ENCODE measurements around the gene NPY4R2.
"Not testable (repeated sequence)": the region's sequence is repeated elsewhere in the genome, so short reads cannot be mapped to it uniquely, and the experiment has no call there.

Gene NPY4R2, protein sequence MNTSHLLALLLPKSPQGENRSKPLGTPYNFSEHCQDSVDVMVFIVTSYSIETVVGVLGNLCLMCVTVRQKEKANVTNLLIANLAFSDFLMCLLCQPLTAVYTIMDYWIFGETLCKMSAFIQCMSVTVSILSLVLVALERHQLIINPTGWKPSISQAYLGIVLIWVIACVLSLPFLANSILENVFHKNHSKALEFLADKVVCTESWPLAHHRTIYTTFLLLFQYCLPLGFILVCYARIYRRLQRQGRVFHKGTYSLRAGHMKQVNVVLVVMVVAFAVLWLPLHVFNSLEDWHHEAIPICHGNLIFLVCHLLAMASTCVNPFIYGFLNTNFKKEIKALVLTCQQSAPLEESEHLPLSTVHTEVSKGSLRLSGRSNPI
- total RNA-seq: 0 reads per million in 2 experiments

GRCh38 chr10:47918475-47918874 is at the start of gene NPY4R2:
Gene NPY4R2 (plus strand): TSS chr10:47918662. CDS start chr10:47921988, 3,326 bp downstream.
- DNase-seq (ENCODE audit: low read depth): not testable (repeated sequence)

- not testable (repeated sequence) for DNase-seq (ENCODE audit: low read depth)
Measured at GRCh38 chr10:47870887-47871286, 47.6 kb upstream of the NPY4R2 start.

GRCh38 chr10:47871485-47872180 is 46.8 kb upstream of the NPY4R2 start:
- DNase-seq (ENCODE audit: low read depth): not testable (repeated sequence)

DNA sequence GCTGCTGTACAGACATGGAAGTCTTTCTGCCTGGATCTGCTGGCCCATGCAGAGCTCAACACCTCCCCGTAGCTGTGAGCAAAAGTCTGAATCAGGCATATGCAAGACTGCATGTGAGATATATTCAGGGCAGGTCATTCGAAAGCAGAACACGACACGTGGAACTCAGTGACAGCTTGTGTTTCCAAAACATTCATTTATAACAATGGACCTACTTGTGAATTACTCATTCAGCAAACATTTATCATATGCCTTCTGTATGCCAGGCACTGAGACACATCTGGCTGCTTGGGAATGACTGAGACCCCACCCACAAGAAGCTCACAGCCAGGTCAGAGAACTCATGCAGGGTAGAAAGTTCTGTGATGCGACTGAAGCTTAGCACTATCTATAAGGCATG is 46.2 kb upstream of the NPY4R2 start:
- DNase-seq (ENCODE audit: low read depth): not testable (repeated sequence)

- DNase-seq (ENCODE audit: low read depth): not testable (repeated sequence)
Measured at GRCh38 chr10:47884239-47884638, 34.2 kb upstream of the NPY4R2 start.

DNA sequence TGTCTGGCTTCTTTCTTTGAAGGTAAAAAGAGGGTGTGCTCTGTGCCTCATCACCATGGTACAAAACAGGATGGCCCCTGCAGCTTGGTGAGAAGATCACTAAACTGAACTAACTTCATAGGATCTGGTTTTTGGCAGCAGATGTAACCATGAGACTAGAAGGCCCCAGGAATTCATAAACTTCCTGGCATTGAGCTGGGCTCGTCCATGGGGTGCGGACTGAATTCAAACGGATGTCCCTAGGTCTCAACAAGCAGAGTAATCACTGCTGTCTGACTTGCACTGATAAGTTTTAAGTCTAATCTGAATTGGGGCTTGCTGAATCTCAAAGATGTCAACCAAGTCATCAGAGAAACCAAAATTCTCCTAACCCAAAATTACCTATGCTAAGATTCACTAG is 33.5 kb upstream of the NPY4R2 start:
- not testable (repeated sequence) for DNase-seq (ENCODE audit: low read depth)

DNA sequence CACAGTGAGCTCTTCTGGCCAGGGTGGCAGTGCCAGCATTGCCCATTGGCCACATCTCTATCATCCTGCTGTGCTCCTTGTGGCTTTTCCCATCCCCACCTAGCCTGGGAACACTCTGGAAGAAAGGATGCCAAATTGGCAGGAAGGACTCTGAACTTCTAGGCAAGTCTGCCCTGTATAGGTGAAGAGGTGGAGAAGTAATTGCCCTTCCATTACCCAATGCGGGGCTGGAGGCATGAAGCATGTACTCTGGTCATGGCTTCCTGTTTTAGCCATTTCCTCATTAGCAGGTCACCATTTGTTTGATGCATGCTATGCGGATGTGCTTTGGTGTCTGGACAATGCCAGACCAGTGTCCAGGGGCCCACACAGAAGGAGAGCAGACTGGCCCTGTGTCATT is 32.1 kb upstream of the NPY4R2 start:
- not testable (repeated sequence) for DNase-seq (ENCODE audit: low read depth)

GRCh38 chr10:47886827-47887226 is 31.6 kb upstream of the NPY4R2 start:
- DNase-seq (ENCODE audit: low read depth): not testable (repeated sequence)

DNA sequence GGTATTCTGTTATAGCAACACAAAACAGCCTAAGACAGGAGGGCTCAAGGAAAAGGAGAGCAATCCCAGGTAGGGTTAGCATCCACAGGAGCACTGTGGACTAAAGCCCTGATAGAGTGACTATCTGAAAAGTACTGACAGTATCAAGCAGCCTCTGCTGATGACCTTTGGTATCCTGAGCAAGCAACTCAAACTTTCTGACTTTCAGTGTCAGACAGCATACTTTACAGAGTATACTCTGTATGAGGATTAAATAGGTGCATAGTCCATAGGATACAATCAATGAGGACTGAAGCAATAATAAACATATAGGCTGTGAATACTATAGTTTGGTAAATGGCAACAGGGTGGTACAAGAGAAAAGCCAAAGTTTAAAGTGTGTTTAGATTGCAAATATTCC is 27.7 kb upstream of the NPY4R2 start:
- not testable (repeated sequence) for DNase-seq (ENCODE audit: low read depth)

GRCh38 chr10:47892494-47893261 is 25.8 kb upstream of the NPY4R2 start:
- DNase-seq (ENCODE audit: low read depth): not testable (repeated sequence)

- not testable (repeated sequence) for DNase-seq (ENCODE audit: low read depth)
Measured at GRCh38 chr10:47894571-47894970, 23.9 kb upstream of the NPY4R2 start.

- not testable (repeated sequence) for DNase-seq (ENCODE audit: low read depth)
Measured at GRCh38 chr10:47897813-47898212, 20.6 kb upstream of the NPY4R2 start.

GRCh38 chr10:47909333-47909732 is 9.1 kb upstream of the NPY4R2 start:
- DNase-seq (ENCODE audit: low read depth): not testable (repeated sequence)

GRCh38 chr10:47910486-47910885 is 8.0 kb upstream of the NPY4R2 start:
- not testable (repeated sequence) for DNase-seq (ENCODE audit: low read depth)

DNA sequence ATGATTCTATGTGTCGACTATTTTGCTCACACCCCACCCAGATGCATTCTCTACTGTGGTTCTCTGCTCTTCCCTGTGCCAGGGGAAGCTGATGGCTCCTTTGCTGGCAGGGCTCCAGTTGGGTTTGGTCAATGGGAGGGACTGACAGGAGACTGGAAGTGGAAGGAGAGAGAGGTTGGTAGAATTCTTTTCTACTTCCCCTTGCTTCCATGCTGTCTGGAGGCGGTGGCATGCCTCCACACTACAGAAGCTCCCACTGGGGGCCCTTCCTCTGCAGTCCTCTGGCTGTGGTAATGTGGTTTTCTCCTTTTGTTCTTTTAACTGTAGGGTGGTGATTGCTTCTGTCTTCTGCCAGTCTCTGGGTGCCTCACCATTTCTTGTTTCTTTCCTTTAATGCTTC is 4.4 kb upstream of the NPY4R2 start:
- DNase-seq (ENCODE audit: low read depth): not testable (repeated sequence)

DNA sequence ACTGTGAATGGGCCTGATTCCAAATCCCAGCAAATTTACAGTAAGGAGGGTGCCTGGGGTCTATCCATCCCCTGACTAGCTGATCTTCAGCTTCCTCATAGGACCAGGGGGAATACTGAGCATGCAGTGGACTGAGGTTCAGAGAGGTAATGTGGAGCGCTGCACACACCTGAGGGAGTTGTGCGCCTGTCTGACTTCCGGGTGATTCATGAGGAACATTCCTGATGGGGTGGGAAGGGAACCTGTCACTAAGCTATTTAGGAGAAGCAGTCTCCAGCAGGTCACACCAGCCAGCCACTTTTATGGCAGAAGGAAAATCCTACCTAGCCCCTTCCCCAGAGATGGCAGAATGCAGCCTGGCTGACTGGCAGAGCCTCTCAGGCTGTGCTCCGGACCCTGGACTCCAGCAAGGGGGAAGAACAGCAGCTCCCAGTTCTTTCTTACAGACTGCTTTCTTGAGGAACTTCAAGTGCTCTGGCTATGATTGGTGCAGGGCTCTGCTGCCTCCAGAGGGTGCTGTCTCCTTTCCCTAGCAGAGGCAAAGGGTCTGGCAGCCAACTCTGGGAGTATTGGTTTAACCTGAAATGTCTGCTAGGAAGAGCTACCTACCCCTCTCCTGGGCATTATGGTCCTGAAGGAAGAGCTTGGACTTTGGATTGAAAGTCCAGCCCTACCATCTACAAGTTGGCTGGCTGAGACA is 2.5 kb upstream of the NPY4R2 start:
- not testable (repeated sequence) for DNase-seq (ENCODE audit: low read depth)

DNA sequence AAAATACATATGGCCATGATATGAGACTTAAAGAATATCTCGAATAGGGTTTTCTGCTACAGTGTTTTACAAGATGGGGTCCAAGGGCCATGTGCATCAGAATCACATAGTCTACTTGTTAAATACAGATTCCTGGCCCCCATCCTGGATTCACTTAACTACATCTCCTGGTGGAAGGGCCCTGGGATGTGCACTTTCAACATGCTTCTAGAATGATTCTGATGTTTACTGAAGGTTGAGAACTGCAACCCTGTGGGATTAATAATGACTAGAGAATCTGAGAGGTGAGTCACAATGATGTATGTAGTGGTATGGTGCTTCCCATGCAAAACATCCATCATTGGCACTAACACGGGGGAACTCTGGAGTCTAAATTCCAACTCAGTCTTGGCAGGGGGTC is 2.1 kb downstream of the NPY4R2 start:
- DNase-seq (ENCODE audit: low read depth): not testable (repeated sequence)

DNA sequence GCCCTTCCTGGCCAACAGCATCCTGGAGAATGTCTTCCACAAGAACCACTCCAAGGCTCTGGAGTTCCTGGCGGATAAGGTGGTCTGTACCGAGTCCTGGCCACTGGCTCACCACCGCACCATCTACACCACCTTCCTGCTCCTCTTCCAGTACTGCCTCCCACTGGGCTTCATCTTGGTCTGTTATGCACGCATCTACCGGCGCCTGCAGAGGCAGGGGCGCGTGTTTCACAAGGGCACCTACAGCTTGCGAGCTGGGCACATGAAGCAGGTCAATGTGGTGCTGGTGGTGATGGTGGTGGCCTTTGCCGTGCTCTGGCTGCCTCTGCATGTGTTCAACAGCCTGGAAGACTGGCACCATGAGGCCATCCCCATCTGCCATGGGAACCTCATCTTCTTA is 4.0 kb downstream of the NPY4R2 start:
- DNase-seq (ENCODE audit: low read depth): not testable (repeated sequence)

- DNase-seq (ENCODE audit: low read depth): not testable (repeated sequence)
Measured at GRCh38 chr10:47924628-47925027, 6.2 kb downstream of the NPY4R2 start.

DNA sequence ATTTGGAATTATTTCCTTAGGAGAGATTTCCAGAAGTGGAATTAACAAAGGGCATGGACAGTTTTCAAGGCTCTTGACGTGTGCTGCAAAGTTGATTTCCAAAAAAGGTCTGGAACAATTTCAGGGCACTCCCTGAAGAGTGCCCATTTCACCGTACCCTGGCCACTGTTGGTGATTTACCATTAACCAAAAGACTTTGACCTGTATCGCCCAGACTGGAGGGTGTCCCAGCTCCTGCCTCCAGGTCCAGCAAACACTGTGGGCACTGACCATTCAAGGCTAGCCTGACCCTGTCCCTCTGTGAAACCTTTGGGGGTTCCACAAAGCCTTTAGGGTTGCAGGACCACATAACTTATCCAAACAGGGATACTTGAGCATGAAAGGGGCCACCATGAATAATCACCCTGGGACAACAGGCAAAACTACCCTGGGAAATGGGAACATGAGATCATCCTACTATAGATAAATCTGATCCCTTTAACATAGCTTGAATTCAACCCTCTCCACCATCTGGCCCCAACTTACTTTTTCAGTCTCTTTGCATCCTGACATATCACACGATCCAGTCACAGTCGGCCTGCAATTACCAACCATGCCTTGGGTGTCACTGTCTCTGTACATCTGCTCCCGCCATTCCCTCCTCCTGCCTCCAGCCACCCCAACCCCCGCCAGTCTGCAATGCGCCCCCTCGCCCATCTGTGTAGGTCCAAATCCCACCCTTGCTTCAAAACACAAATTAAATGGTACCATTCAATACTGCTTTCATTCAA is 8.9 kb downstream of the NPY4R2 start:
- not testable (repeated sequence) for DNase-seq (ENCODE audit: low read depth)

DNA sequence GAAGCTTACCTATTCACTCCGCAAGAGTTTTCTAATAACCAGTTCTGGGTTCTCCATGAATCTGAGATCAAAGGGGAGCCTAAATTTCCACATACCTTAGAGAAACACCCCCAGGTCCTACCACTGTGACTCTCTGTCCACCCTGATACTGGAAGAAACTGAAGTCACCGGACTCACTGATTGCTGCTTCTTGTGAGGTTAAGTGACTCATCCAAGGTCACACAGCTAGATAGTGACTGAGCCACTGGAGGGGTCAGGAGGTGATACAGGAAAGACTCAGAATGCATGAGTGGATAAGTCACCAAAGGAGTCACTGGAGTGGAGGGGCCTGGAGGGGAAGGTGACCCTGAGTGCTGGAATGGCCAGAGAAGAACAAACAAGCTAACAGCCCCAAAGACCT is 9.8 kb downstream of the NPY4R2 start:
- DNase-seq (ENCODE audit: low read depth): not testable (repeated sequence)
